Epithelial cell of esophagus (primary cell): Measurements from ENCODE around the gene SLC38A1.

Experiments used
- DNase-seq: peaks from one replicate; pipeline ENCODE4 v3.0.0; 2010; ENCODE audit warnings: low read depth
- H3K4me3 ChIP-seq: 2 replicates; pipeline ENCODE4 v1.5.1; 2011; ENCODE audit warnings: mild to moderate bottlenecking, low read length, control low read depth
- TF ChIP-seq, protein P1 (sequence below): IDR thresholded peaks from 2 replicates; pipeline ENCODE4 v1.5.1; 2011; ENCODE audit warnings: low read depth, mild to moderate bottlenecking, low read length, control low read depth, inconsistent platforms; ENCODE audit not compliant: insufficient read depth; ENCODE audit errors: missing control alignments

SLC38A1 gene

DNA sequence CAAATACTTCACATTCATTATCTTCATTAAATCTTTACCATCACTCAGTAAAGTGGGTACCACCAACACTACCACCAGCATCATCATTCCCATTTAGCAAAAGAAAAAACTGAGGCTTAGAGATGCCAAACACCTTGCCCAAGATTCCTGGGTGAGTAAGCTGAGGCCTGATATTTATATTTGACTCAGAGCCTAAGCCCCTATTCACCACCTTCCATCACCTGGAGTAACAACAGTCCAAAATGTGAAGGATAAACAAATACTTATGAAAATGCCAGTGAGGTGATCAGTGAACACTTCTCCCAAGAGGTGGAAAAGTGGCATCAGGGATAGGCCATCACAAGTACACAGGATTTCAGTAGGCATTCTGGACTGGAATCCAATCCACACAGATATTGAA lies 3.7 kb downstream of the SLC38A1 start:
- peak overlapping the region; percentile 88 for H3K4me3 ChIP-seq
- TF ChIP-seq, protein P1, sequence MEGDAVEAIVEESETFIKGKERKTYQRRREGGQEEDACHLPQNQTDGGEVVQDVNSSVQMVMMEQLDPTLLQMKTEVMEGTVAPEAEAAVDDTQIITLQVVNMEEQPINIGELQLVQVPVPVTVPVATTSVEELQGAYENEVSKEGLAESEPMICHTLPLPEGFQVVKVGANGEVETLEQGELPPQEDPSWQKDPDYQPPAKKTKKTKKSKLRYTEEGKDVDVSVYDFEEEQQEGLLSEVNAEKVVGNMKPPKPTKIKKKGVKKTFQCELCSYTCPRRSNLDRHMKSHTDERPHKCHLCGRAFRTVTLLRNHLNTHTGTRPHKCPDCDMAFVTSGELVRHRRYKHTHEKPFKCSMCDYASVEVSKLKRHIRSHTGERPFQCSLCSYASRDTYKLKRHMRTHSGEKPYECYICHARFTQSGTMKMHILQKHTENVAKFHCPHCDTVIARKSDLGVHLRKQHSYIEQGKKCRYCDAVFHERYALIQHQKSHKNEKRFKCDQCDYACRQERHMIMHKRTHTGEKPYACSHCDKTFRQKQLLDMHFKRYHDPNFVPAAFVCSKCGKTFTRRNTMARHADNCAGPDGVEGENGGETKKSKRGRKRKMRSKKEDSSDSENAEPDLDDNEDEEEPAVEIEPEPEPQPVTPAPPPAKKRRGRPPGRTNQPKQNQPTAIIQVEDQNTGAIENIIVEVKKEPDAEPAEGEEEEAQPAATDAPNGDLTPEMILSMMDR, result no peak
- DNase-seq, result peak; percentile 55

DNA sequence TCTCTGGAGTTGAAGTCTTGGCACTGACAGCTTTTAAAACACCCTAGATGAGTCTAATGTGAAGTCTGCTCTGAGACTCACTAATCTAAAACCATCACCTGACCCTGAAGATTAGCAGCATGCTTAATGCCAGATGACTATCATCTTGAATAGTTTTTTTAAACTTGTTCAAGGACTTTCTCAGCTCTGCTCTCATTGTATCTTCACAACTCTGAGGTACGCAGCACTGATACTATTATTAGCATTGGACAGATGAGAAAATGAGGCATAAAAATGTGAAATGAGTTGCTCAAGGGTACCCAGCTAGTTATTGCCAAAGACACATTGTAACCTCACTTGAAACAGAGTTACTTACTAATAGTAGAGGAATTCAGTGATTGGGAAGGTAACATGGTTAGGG lies 4.8 kb downstream of the SLC38A1 start:
- H3K4me3 ChIP-seq, result no peak overlapping the region
- TF ChIP-seq, protein P1, result no peak
- DNase-seq, result peak; percentile 56

DNA sequence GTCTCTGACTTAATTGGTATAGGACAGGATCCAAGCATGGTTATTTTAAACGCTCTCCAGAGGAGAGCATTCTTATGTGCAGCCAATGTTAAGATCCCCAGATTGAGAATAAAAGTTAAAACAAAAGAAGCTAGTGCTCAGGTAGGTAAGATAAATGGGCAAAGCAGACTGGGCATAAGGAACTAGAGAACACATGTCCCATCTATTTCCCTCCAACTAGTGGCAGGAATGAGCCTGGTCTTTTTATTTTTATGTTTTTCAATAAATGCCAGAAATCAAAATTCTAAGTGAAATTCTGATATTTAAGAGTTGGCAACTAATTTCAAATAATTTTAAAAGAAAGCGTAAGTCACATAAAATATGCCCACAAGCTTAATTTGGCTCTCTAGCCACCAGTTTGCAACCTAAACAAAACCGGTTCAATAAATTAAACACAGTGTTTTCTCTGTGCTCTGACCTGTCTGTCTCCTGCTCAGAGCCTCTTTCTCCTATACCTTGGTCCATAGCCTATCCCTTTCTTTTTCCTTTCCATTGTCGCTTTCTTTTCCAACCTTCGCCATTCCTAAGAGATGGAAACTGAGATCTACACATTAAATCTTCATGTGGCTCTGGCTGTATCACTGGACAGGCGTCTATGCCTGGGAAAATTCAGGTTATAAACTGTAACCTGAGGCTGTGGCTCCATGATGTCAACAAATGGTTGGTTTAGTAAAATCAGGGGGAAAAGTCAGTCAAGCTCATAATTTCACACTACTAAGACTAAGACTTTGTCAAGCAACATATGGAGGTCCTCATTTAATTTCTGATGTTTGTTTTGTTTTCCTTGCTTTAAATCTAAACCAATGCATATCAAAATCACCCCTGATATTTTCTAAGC lies 5.5 kb downstream of the SLC38A1 start:
- H3K4me3 ChIP-seq, result no peak overlapping the region
- no peak for DNase-seq
- TF ChIP-seq, protein P1, result peak; percentile 42

DNA sequence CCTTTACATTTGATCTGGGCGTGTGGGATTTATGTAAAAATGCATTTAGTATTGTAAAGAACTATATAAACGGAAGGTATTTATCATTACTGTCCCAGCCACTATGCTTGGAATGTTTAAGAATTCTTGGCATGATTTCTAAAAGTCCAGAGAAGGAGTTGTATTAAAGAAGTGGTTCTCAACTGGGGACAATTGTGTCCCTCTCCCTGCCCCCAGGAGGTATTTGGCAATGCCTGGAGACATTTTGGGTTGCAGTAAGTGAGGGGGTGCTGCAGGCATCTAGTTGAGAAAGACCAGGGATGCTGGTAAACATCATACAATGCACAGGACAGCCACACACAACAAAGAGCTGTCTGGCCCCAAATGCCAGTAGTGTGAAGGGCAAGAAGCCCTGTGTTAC lies 7.2 kb downstream of the SLC38A1 start:
- no peak for DNase-seq
- no peak overlapping the region for H3K4me3 ChIP-seq
- TF ChIP-seq, protein P1, result no peak

DNA sequence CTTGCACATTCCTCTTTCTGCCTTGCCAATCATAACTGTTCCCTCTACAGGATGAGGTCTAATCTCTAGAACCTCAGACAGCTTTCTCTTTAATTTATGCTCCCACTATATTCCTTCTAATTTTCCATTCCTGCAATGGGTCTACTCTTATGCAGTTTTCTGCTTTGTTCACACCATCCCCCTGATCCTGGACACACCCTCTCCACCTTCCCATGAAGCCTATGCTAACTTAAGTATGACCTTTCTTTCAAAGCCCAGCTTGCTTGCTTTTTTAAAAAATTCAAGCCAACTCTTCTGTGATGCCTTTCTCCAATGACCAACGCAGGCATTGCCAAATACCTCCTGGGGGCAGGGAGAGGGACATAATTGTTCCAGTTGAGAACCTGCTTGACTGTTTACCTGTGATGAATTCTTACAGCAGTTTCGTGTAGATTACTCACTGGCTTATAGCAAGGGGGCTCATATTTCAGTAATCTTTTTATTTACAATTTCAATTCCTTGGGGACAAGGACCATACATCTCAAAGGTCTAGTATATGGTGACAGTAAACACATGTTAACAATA lies 7.8 kb downstream of the SLC38A1 start:
- peak overlapping the region; percentile 6 for H3K4me3 ChIP-seq
- peak; percentile 96 for DNase-seq
- TF ChIP-seq, protein P1, result no peak

DNA sequence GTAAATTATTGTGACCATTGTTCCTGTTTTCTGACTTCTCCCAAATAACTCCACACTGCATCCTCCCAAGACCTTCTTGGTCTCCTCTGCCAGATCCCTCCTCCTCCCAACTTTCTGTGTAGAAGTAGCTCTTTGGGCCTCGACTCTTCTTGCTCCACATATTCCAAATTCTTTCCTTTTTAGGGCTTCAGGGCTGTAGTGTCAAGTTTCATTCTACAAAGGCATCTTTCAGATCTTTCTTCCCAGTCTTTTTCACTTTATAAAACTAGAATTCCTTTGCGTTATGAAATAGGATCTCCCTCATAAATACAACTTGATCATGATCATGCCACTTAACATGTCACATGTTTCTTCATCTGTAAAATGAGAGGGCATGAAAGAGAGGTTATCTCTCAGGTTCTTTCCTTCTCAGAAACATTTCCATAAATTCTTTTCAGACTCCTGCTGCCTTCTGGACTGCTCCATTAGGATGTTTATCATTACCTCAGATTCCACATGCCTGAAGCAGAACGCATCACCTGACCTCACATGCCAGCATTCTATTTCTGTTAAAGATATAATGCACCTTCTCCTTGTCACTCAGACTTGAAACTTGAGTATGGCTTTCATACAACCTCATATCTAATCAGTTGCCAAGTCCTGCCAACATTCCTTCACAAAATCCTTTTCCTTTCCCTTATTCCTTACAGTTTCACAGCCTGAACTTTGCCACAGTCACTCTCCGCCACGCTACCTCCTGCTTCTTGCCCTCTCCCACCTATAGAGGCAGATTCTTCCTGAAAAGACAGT lies 8.5 kb downstream of the SLC38A1 start:
- H3K4me3 ChIP-seq, result peak overlapping the region; percentile 6
- TF ChIP-seq, protein P1, result no peak
- peak; percentile 65 for DNase-seq
